GM21367 (cell line): ENCODE measurements around the gene EPB41L1.

ENCODE experiments used
- ATAC-seq: cut with Tn5 transposase; IDR thresholded peaks from one replicate; pipeline ENCODE4 v1.9.1; 2021; ENCODE audit not compliant: unreplicated experiment

Gene EPB41L1

GRCh38 chr20:36153736-36154699 lies 522 bp upstream of the EPB41L1 start:
- no peak for ATAC-seq

GRCh38 chr20:36155629-36155971 lies 1.1 kb downstream of the EPB41L1 start:
- ATAC-seq: no peak

GRCh38 chr20:36155991-36156390 lies 1.5 kb downstream of the EPB41L1 start:
- ATAC-seq: no peak

- ATAC-seq: no peak
Measured at GRCh38 chr20:36157610-36158009, 3.1 kb downstream of the EPB41L1 start.

- no peak for ATAC-seq
Measured at GRCh38 chr20:36158160-36158741, 3.7 kb downstream of the EPB41L1 start.

GRCh38 chr20:36159833-36160232 lies 5.3 kb downstream of the EPB41L1 start:
- ATAC-seq: no peak

- ATAC-seq: no peak
Measured at GRCh38 chr20:36162272-36162966, 7.9 kb downstream of the EPB41L1 start.

GRCh38 chr20:36167902-36168503 lies 13.5 kb downstream of the EPB41L1 start:
- no peak for ATAC-seq

- no peak for ATAC-seq
Measured at GRCh38 chr20:36170542-36171215, 16.1 kb downstream of the EPB41L1 start.

- no peak for ATAC-seq
Measured at GRCh38 chr20:36173451-36173933, 19.0 kb downstream of the EPB41L1 start.

- no peak for ATAC-seq
Measured at GRCh38 chr20:36175016-36175415, 20.5 kb downstream of the EPB41L1 start.

- no peak for ATAC-seq
Measured at GRCh38 chr20:36175475-36175995, 21.0 kb downstream of the EPB41L1 start.

- ATAC-seq: no peak
Measured at GRCh38 chr20:36177716-36178115, 23.2 kb downstream of the EPB41L1 start.

GRCh38 chr20:36179170-36179945 lies 24.8 kb downstream of the EPB41L1 start:
- no peak for ATAC-seq

GRCh38 chr20:36180323-36180722 lies 25.8 kb downstream of the EPB41L1 start:
- ATAC-seq: no peak

GRCh38 chr20:36181934-36182603 lies 27.5 kb downstream of the EPB41L1 start:
- no peak for ATAC-seq

GRCh38 chr20:36182604-36183154 lies 28.1 kb downstream of the EPB41L1 start:
- ATAC-seq: no peak

- ATAC-seq: no peak
Measured at GRCh38 chr20:36183155-36183944, 28.8 kb downstream of the EPB41L1 start.
